Measurements from ENCODE around the gene ZBTB45. TPM values are rescaled to one million over a fixed set of nuclear protein-coding genes. Genes with fewer than 3 reads are reported as not detected.
A peak's percentile ranks its signal among the peaks of the same experiment; 100 is the strongest.
"Not testable (repeated sequence)": the region's sequence is repeated elsewhere in the genome, so short reads cannot be mapped to it uniquely, and the experiment has no call there.

ZBTB45 gene
- total RNA-seq, 1 experiment from 2014 or later = 5.5 TPM

DNA sequence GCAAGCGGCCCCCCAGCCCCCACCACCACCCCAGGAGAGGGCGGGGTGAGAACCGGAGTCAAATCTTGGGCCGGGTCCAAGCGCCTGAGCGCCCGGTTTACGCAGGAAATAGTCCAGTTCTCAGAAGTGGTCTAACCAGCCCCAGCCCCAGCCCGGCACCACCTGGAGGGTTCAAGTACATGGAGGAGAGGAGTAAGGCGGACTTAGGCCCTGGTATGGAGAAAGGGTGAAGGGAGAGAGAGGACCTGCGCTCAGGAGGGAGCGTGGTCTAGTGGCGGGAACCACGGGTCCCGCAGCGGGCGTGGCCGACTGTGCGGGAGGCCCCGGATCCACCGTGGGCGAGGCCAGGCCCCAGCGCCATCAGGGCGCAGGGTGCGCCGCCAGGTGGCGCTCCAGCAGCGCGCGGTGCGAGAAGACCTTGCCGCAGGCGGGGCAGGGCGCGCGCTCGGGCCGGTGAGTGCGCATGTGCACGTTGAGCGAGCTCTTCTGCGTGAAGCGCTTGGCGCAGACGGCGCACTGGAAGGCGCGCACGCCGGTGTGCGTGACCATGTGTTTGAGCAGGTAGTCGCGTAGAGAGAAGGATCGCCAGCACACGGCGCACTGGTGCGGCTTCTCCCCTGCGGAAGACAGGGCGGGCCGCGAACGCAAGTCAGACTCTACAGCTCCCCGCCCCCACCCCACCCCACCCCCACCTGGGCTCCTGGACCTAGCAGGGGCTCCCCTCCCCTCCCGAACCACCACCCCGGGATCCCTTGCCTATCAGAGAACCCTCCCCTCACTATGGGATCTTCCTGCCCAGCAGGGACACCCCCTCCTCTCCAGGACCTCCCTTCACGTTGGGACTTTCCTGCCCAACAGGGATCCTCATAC is 5.7 kb downstream of the ZBTB45 start:
- no peak for DNase-seq
- no peaks in the 10 kb centered on the region for H3K9me3 ChIP-seq (replicated peaks)
- no peak overlapping the region for H3K27ac ChIP-seq
- no peaks in the 10 kb centered on the region for H3K27me3 ChIP-seq
- H3K4me3 ChIP-seq = no peak overlapping the region
- H3K36me3 ChIP-seq = no peaks in the 10 kb centered on the region; the same call in 1 of the 2 replicates
- no peaks in the 10 kb centered on the region for H3K4me1 ChIP-seq

DNA sequence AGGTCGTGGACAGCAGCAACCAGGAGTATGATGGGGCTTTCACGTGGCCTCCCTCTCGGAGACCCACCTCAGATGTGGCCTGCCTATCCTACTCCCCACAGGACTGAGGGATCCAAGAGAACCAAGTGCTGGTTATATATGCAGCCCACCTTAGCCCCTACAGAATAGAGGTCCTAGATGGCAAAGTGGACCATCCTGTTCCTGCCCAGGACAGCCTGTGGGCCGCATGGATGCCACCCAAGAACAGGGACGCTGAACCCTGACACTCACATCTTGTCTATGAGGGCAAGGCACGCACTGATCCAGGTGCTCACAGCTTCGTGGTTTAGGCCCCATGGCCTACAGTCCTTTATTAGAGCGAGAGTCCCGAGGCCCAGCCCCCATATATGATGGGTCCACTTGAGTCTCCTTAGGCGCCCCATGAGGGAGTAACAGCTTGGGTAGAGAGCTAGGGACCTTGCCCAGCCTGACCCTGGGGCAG is 6.4 kb downstream of the ZBTB45 start:
- no peak overlapping the region for H3K27ac ChIP-seq
- H3K9me3 ChIP-seq (replicated peaks) = no peaks in the 10 kb centered on the region
- no peak overlapping the region for H3K4me3 ChIP-seq
- DNase-seq = no peak
- H3K4me1 ChIP-seq = no peaks in the 10 kb centered on the region
- no peaks in the 10 kb centered on the region; the same call in 1 of the 2 replicates for H3K36me3 ChIP-seq
- H3K27me3 ChIP-seq = no peaks in the 10 kb centered on the region

DNA sequence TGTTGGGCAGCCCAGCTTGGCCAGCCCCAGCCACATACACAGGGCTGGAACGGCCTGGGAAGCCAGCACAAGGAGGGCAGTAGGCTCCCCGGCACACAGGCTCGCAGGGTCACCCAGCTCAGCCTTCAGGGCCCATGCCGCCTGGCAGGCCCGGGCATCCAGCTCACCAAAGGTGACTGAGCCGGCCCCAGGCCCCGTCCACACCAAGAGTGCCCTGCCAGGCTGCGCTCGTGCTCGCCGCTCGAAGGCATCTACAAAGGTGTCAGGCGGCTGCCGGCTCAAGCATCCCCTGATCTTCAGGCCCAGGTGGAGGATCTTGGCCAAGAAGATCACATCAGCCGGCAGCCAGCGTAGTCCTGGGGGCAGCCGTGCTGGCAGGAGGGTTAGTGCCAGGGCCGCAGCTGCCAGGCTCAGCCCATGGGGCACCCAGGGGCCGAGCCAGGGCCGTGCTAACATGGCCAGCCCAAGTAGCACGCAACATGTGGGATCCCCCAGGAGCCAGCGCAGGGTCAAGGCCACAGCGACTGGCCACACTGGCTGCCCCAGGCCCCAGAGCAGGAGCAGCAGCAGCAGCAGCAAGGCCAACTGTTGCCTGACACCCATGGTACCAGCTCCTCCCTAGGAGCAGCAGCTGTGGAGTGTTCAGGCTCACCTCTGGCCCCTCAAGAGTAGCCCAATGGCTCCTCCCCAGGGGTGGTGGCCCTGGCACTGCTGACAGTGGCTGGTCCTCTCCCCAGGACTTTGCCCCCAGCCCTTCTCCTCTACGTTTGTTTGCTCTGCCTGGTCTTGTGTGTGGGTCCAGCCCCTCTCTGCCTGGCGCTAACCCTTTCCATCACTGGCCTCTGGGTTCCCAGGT is 8.0 kb downstream of the ZBTB45 start, which contains the start of gene SLC27A5:
Gene SLC27A5 (minus strand): TSS at position 640 of the 856 bp plus-strand sequence. CDS start 37 bp downstream, at position 603.
- H3K4me3 ChIP-seq = no peak within 1 kb of the TSS
- no peak for DNase-seq
- no peaks in the 10 kb centered on the region for H3K4me1 ChIP-seq
- H3K9me3 ChIP-seq (replicated peaks) = no peaks in the 10 kb centered on the region
- no peaks in the 10 kb centered on the region for H3K27me3 ChIP-seq
- no peak within 1 kb of the TSS for H3K27ac ChIP-seq
- H3K36me3 ChIP-seq = no peaks in the 10 kb centered on the region; the same call in 1 of the 2 replicates

GRCh38 chr19:58510084-58510862 is 9.3 kb downstream of the ZBTB45 start:
- no peaks in the 10 kb centered on the region for H3K27me3 ChIP-seq
- no peaks in the 10 kb centered on the region for H3K36me3 ChIP-seq
- no peak overlapping the region for H3K4me3 ChIP-seq
- no peaks in the 10 kb centered on the region for H3K4me1 ChIP-seq
- H3K27ac ChIP-seq = no peak overlapping the region
- H3K9me3 ChIP-seq (replicated peaks) = no peaks in the 10 kb centered on the region
- no peak for DNase-seq

- Histone ChIP-seq H3K4me3 (no peak overlapping the region), H3K36me3 (no peaks in the 10 kb centered on the region), H3K9me3 (replicated peaks) (no peaks in the 10 kb centered on the region), H3K27me3 (no peaks in the 10 kb centered on the region), H3K27ac (no peak overlapping the region), H3K4me1 (no peaks in the 10 kb centered on the region)
- DNase-seq = no peak
Measured at GRCh38 chr19:58509731-58510083, 9.9 kb downstream of the ZBTB45 start.

DNA sequence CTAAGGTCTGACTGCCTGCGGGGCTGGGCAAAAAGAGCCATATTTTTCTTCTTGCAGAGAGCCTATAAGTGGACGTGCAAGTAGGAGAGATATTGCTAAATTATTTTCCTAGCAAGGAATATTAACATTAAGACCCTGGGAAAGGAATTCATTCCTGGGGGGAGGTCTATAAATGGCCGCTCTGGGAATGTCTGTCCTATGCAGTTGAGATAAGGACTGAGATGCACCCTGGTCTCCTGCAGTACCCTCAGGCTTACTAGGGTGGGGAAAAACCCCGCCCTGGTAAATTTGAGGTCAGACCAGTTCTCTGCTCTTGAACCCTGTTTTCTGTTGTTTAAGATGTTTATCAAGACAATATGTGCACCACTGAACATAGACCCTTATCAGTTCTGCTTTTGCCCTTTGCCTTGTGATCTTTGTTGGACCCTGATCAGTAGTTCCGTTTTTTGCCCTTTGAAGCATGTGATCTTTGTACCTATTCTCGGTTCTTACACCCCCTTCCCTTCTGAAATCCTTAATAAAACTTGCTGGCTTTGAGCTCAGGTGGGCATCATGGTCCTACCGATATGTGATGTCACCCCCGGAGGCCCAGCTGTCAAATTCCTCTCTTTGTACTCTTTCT is 11.9 kb downstream of the ZBTB45 start:
- H3K27me3 ChIP-seq; DNase-seq; H3K4me1 ChIP-seq; H3K36me3 ChIP-seq; H3K9me3 ChIP-seq (replicated peaks); H3K27ac ChIP-seq; H3K4me3 ChIP-seq: not testable (repeated sequence)

DNA sequence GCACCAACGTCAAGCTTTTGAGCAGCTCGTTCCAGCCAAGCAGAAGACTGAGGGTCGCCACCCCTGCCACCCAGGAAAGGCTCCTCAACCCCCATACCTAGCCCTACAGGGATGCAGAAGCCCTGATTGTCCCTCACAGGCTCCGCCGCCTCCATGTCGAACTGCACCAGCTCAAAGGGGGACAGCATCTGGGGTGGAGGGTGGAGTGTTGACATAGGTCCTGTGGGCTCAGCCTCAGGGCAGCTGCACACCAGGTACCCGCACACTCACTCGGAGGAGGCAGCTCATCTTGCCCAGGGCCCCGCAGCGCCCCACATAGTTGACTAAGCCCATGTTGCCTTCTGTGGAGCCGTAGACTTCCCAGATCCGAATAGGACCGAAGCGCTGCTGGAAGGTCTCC is 19.4 kb downstream of the ZBTB45 start:
- no peak overlapping the region for H3K27ac ChIP-seq
- DNase-seq = no peak
- H3K27me3 ChIP-seq = no peaks in the 10 kb centered on the region
- no peaks in the 10 kb centered on the region for H3K9me3 ChIP-seq (replicated peaks)
- H3K4me3 ChIP-seq = no peak overlapping the region
- H3K36me3 ChIP-seq = no peaks in the 10 kb centered on the region
- H3K4me1 ChIP-seq = no peaks in the 10 kb centered on the region

- Histone ChIP-seq H3K9me3 (replicated peaks) (no peaks in the 10 kb centered on the region), H3K27ac (no peak overlapping the region), H3K4me3 (peak overlapping the region; percentile 47), H3K27me3 (no peaks in the 10 kb centered on the region), H3K4me1 (no peaks in the 10 kb centered on the region), H3K36me3 (no peaks in the 10 kb centered on the region)
- peak; percentile 96 to 97 for DNase-seq
Measured at GRCh38 chr19:58499021-58499927, 20.3 kb downstream of the ZBTB45 start.

- H3K9me3 ChIP-seq (replicated peaks) = no peaks in the 10 kb centered on the region
- no peaks in the 10 kb centered on the region for H3K4me1 ChIP-seq
- H3K4me3 ChIP-seq = peak overlapping the region; percentile 47
- no peak for DNase-seq
- no peaks in the 10 kb centered on the region for H3K27me3 ChIP-seq
- no peaks in the 10 kb centered on the region for H3K36me3 ChIP-seq
- no peak overlapping the region for H3K27ac ChIP-seq
Measured at GRCh38 chr19:58498316-58499020, 21.1 kb downstream of the ZBTB45 start.

GRCh38 chr19:58497634-58498170 is 21.9 kb downstream of the ZBTB45 start:
- no peak overlapping the region for H3K4me3 ChIP-seq
- no peaks in the 10 kb centered on the region for H3K9me3 ChIP-seq (replicated peaks)
- H3K27me3 ChIP-seq = no peaks in the 10 kb centered on the region
- no peak overlapping the region for H3K27ac ChIP-seq
- no peak for DNase-seq
- no peaks in the 10 kb centered on the region for H3K4me1 ChIP-seq
- no peaks in the 10 kb centered on the region for H3K36me3 ChIP-seq

DNA sequence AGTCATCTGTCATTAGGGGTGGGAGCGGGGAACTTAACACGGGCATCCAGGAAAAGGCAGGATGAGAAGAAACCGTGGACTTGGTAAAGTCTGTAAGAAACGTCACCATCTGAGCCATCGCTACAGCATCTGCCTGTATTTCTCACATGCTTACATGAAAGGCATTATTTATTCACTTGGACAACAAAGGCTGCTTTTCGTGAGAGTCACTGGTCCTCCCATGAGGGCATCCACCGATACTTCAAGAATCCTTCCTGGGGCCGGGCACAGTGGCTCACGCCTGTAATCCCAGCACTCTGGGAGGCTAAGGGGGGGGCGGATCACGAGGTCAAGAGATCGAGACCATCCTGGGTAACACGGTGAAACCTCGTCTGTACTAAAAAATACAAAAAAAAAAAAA is 27.3 kb downstream of the ZBTB45 start:
- Histone ChIP-seq H3K4me1 (no peaks in the 10 kb centered on the region), H3K9me3 (replicated peaks) (no peaks in the 10 kb centered on the region), H3K27me3 (no peaks in the 10 kb centered on the region), H3K27ac (no peak overlapping the region), H3K36me3 (no peaks in the 10 kb centered on the region), H3K4me3 (no peak overlapping the region)
- no peak for DNase-seq

DNA sequence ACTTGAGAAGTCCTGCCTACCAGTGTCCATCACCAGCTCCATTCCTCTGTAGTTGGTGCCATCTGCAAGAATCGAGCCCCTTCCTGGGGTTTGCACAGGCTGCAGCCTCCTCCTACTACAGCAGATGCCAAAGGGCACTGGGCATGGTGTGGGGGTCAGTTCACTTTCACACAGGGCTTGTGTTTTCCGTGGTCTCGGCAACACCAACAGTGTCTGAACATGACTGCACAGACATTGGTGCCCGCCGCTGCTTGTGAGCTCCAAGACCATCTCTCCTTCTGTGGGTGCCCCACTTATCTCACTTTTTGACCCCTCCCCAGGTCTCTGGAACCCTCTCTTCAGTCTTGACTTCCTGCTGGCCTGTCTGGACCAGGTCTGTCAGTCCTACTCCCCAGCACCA is 28.2 kb downstream of the ZBTB45 start:
- H3K27me3 ChIP-seq = no peaks in the 10 kb centered on the region
- H3K9me3 ChIP-seq (replicated peaks) = no peaks in the 10 kb centered on the region
- H3K27ac ChIP-seq = no peak overlapping the region
- no peak overlapping the region for H3K4me3 ChIP-seq
- no peaks in the 10 kb centered on the region for H3K36me3 ChIP-seq
- H3K4me1 ChIP-seq = no peaks in the 10 kb centered on the region
- no peak for DNase-seq

- not testable (repeated sequence) for DNase-seq; H3K27me3 ChIP-seq; H3K27ac ChIP-seq; H3K4me3 ChIP-seq; H3K4me1 ChIP-seq; H3K9me3 ChIP-seq (replicated peaks); H3K36me3 ChIP-seq
Measured at GRCh38 chr19:58484349-58484748, 35.3 kb downstream of the ZBTB45 start.
